RWPE2 (cell line): Measurements from ENCODE around the gene HVCN1.

Experiments
- ATAC-seq: fragments of 200-7000 bp; cut with Tn5 transposase; 3 replicates; pipeline ENCODE4 v1.9.1; 2021; ENCODE audit warnings: low read depth
- DNase-seq: peaks from one replicate; pipeline ENCODE4 v3.0.0-alpha.2; 2020; ENCODE audit warnings: low spot score
- H3K27ac ChIP-seq: fragments of 450-650 bp; 2 replicates; pipeline ENCODE4 v1.5.1; 2017; ENCODE audit warnings: mild to moderate bottlenecking; ENCODE audit not compliant: poor library complexity, severe bottlenecking
- H3K27me3 ChIP-seq: fragments of 250-450 bp; sonication (Bioruptor Pico); 2 replicates; pipeline ENCODE4 v1.5.1; 2021; ENCODE audit warnings: mild to moderate bottlenecking, moderate library complexity; ENCODE audit not compliant: insufficient read depth, poor library complexity, severe bottlenecking
- H3K36me3 ChIP-seq: fragments of 250-450 bp; sonication (Bioruptor Pico); 2 replicates; pipeline ENCODE4 v1.5.1; 2020; ENCODE audit warnings: low read depth, mild to moderate bottlenecking, moderate library complexity
- H3K4me1 ChIP-seq: fragments of 250-450 bp; sonication (Bioruptor Pico); 2 replicates; pipeline ENCODE4 v1.5.1; 2021; ENCODE audit warnings: mild to moderate bottlenecking, moderate library complexity; ENCODE audit not compliant: insufficient read depth, poor library complexity, severe bottlenecking
- H3K4me3 ChIP-seq: fragments of 250-450 bp; sonication (Bioruptor Pico); 2 replicates; pipeline ENCODE4 v1.5.1; 2021; ENCODE audit warnings: mild to moderate bottlenecking, moderate library complexity; ENCODE audit not compliant: severe bottlenecking
- H3K9me3 ChIP-seq: fragments of 250-450 bp; sonication (Bioruptor Pico); 2 replicates; pipeline ENCODE4 v1.5.1; 2021; ENCODE audit warnings: mild to moderate bottlenecking, moderate library complexity; ENCODE audit not compliant: severe bottlenecking
- CTCF ChIP-seq: fragments of 450-650 bp; IDR thresholded peaks from one replicate; pipeline ENCODE4 v1.5.1; 2017; ENCODE audit warnings: mild to moderate bottlenecking, moderate library complexity; ENCODE audit not compliant: poor library complexity, severe bottlenecking

Gene HVCN1

GRCh38 chr12:110696283-110696682 lies 7.4 kb upstream of the HVCN1 start:
- ATAC-seq (no peak), DNase-seq (no peak)
- H3K36me3 ChIP-seq: no peaks in the 10 kb centered on the region
- H3K27me3 ChIP-seq: no peaks in the 10 kb centered on the region
- no peak overlapping the region for H3K27ac ChIP-seq
- no peak for TF ChIP-seq CTCF
- H3K4me1 ChIP-seq: no peaks in the 10 kb centered on the region
- no peaks in the 10 kb centered on the region for H3K9me3 ChIP-seq
- no peak overlapping the region for H3K4me3 ChIP-seq

- no peak overlapping the region for H3K27ac ChIP-seq
- no peaks in the 10 kb centered on the region for H3K27me3 ChIP-seq
- no peak for DNase-seq
- no peak overlapping the region for H3K4me3 ChIP-seq
- H3K9me3 ChIP-seq: no peaks in the 10 kb centered on the region
- ATAC-seq: no peak
- TF ChIP-seq CTCF: no peak
- H3K36me3 ChIP-seq: no peaks in the 10 kb centered on the region
- H3K4me1 ChIP-seq: no peaks in the 10 kb centered on the region
These were observed 5.5 kb upstream of the HVCN1 start for GRCh38 chr12:110694330-110694901.

- DNase-seq (no peak), ATAC-seq (no peak)
- peaks cover under 1% of the 10 kb centered on the region for H3K27me3 ChIP-seq
- no peak for TF ChIP-seq CTCF
- no peaks in the 10 kb centered on the region for H3K9me3 ChIP-seq
- H3K4me3 ChIP-seq: no peak overlapping the region
- H3K27ac ChIP-seq: no peak overlapping the region
- no peaks in the 10 kb centered on the region for H3K36me3 ChIP-seq
- no peaks in the 10 kb centered on the region for H3K4me1 ChIP-seq
These were observed 4.8 kb upstream of the HVCN1 start for GRCh38 chr12:110693731-110694130.

- Histone ChIP-seq H3K4me3 (no peak overlapping the region), H3K27ac (no peak overlapping the region), H3K27me3 (peaks cover 13% of the 10 kb centered on the region), H3K4me1 (no peaks in the 10 kb centered on the region), H3K9me3 (no peaks in the 10 kb centered on the region), H3K36me3 (no peaks in the 10 kb centered on the region)
- ATAC-seq (no peak), DNase-seq (no peak)
- TF ChIP-seq CTCF: no peak
These were observed 1.2 kb upstream of the HVCN1 start for GRCh38 chr12:110690127-110690430.

GRCh38 chr12:110689281-110690126 lies 589 bp upstream of the HVCN1 start:
- Histone ChIP-seq H3K36me3 (no peaks in the 10 kb centered on the region), H3K4me3 (peak overlapping the region; percentile 30), H3K4me1 (no peaks in the 10 kb centered on the region), H3K27ac (no peak overlapping the region), H3K9me3 (no peaks in the 10 kb centered on the region), H3K27me3 (peaks cover 13% of the 10 kb centered on the region)
- DNase-seq (no peak), ATAC-seq (peak; percentile 40)
- no peak for TF ChIP-seq CTCF
